HG03521 (cell line): ENCODE results near the gene CDK19.

ENCODE experiments used
- ATAC-seq: cut with Tn5 transposase; IDR thresholded peaks from one replicate; pipeline ENCODE4 v1.9.1; 2021; ENCODE audit warnings: mild to moderate bottlenecking, moderate library complexity; ENCODE audit not compliant: unreplicated experiment

The CDK19 gene

DNA sequence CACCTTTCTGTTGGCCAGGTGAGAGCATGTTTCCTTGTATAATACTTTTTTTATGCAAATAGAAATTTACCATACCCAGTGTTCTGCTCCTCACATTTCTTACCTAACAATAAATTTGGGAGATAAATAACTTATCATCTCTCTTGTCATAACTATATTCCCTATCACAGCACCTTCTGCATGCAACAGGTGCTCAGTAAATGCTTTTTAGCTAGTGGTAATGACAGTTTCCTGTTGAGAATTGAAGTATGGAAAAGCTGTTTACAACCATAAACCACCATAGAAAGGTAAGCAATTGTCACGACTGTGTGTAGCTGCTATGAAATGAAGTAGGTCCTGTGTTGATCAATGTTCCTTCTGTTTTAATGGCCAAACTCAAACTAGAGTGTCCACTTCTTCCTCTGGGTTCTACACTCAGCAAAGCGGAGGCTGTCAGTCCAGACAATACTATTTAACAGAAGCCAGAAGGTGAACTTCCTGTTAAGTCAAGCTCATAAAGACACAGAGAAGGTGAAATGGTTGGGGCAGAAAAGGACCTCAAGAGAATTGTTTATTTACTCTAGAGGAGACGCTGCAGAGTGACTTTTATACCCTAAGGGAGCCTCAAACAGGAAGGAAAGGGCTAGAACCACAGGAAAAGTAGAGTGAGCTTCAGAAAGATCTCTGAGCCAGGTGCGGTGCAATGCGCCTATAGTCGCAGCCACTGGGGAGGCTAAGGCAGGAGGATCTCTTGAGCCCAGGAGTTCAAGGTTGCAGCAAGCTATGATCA, 254.8 kb downstream of the CDK19 start:
- no peak for ATAC-seq
